Upper lobe of left lung (tissue), 6 donors: Measurements from ENCODE around the gene AGAP1. TPM values are rescaled to one million over a fixed set of nuclear protein-coding genes. Genes with fewer than 3 reads are reported as not detected.

Source experiments
- ATAC-seq, 2 donors: fragments of 200-7000 bp; cut with Tn5 transposase; one replicate each; pipeline ENCODE4 v1.9.1; 2022; ENCODE audit warnings: mild to moderate bottlenecking in 2 of 2, moderate library complexity in 2 of 2; ENCODE audit not compliant: low FRiP score in 2 of 2
- DNase-seq, 2 donors: peaks; one replicate each; pipeline ENCODE4 v3.0.0-alpha.2; 2019 to 2020
- H3K27ac ChIP-seq, 4 donors: fragments of 200-600 bp; sonication (generic); one replicate each; pipeline ENCODE4 v1.5.1; 2016 to 2019
- H3K27me3 ChIP-seq, 4 donors: fragments of 200-600 bp; sonication (generic); one replicate each; pipeline ENCODE4 v1.5.1; 2017 to 2019
- H3K36me3 ChIP-seq, 4 donors: fragments of 200-600 bp; sonication (generic); one replicate each; pipeline ENCODE4 v1.5.1; 2016 to 2019
- H3K4me1 ChIP-seq, 4 donors: fragments of 200-600 bp; sonication (generic); one replicate each; pipeline ENCODE4 v1.5.1; 2018 to 2019
- H3K4me3 ChIP-seq, 4 donors: fragments of 200-600 bp; sonication (generic); one replicate each; pipeline ENCODE4 v1.5.1; 2017 to 2019; ENCODE audit warnings: mild to moderate bottlenecking in 2 of 4, moderate library complexity in 1 of 4
- H3K9me3 ChIP-seq, 4 donors: fragments of 200-600 bp; sonication (generic); one replicate each; pipeline ENCODE4 v1.5.1; 2018 to 2019
- CTCF ChIP-seq, 6 experiments: fragments of 450-650 bp in 4 of 6; fragments of 200-600 bp in 2 of 6; sonication (generic) in 2 of 6; IDR thresholded peaks; one replicate each; pipeline ENCODE4 v1.5.1; 2016 to 2019; ENCODE audit warnings: antibody characterized with exemption in 6 of 6
- EP300 ChIP-seq, 4 donors: sonication (generic); formaldehyde crosslinking; IDR thresholded peaks; one replicate each; pipeline ENCODE4 v1.5.1; 2017; ENCODE audit warnings: antibody characterized with exemption in 4 of 4, control low read depth in 2 of 4
- POLR2A ChIP-seq, 4 donors: fragments of 450-650 bp; IDR thresholded peaks; one replicate each; pipeline ENCODE4 v1.5.1; 2016 to 2017; ENCODE audit warnings: antibody characterized with exemption in 4 of 4, mild to moderate bottlenecking in 2 of 4
- POLR2AphosphoS5 ChIP-seq, 2 donors: sonication (generic); formaldehyde crosslinking; IDR thresholded peaks; one replicate each; pipeline ENCODE4 v1.5.1; 2017; ENCODE audit warnings: antibody characterized with exemption in 2 of 2
- WGBS, 2 donors: methylation state at CpG; one replicate each; pipeline ENCODE4 v1.1.5; 2017 to 2018; 5-methylcytosine and 5-hydroxymethylcytosine counted together
- total RNA-seq, 6 donors: library from RNA; depleted of rRNA in 4 of 6; stranded (reverse); fragments of >200 nt in 4 of 6; gene quantifications; one replicate each; pipeline versions ENCODE4 v1.1.0 to v1.2.1, GENCODE V29; 2016 to 2021
- donor health status: DM: no; HTN: no; CAD: no; lungs with moderate emphysema.
- donor health status: DM: no; HTN: yes; CAD: no; lungs with severe emphysema.

Gene AGAP1
- total RNA-seq, 6 donors from 2014 or later, result 25.5 to 45.1 (median 30.7) TPM

GRCh38 chr2:235605312-235606003 lies 111.6 kb downstream of the AGAP1 start:
- Histone ChIP-seq H3K36me3 (no peaks in the 10 kb centered on the region), H3K27me3 (no peaks in the 10 kb centered on the region), H3K27ac (no peak overlapping the region), H3K9me3 (no peaks in the 10 kb centered on the region), H3K4me3 (no peak overlapping the region), H3K4me1 (peaks cover 0 to 19% (median 9%) of the 10 kb centered on the region in 4 donors)
- peak in 1 of 2 donors; percentile 41 for DNase-seq
- TF ChIP-seq POLR2A (IDR thresholded peaks at IDR 0.05) (no peak), EP300 (IDR thresholded peaks at IDR 0.05) (no peak), POLR2AphosphoS5 (IDR thresholded peaks at IDR 0.05) (no peak), CTCF (IDR thresholded peaks at IDR 0.05) (no peak)
- WGBS, 2 donors, result 55 to 59% methylated on average over 22 of the region's 22 CpGs
- peak; percentile 69 to 92 for ATAC-seq

- TF ChIP-seq CTCF (IDR thresholded peaks at IDR 0.05) (no peak), POLR2AphosphoS5 (IDR thresholded peaks at IDR 0.05) (no peak), POLR2A (IDR thresholded peaks at IDR 0.05) (no peak), EP300 (IDR thresholded peaks at IDR 0.05) (no peak)
- Histone ChIP-seq H3K4me1 (peaks cover 0 to 19% (median 9%) of the 10 kb centered on the region in 4 donors), H3K27me3 (no peaks in the 10 kb centered on the region), H3K27ac (no peak overlapping the region), H3K9me3 (no peaks in the 10 kb centered on the region), H3K4me3 (no peak overlapping the region), H3K36me3 (no peaks in the 10 kb centered on the region)
- 78 to 81% methylated on average over 10 of the region's 10 CpGs for WGBS, 2 donors
- ATAC-seq, result no peak
- DNase-seq, result no peak
Observed at GRCh38 chr2:235606004-235606715, 112.3 kb downstream of the AGAP1 start.

GRCh38 chr2:235607546-235608199 lies 113.8 kb downstream of the AGAP1 start:
- ATAC-seq (peak in 1 of 2 donors; percentile 72), DNase-seq (peak in 1 of 2 donors; percentile 62)
- 83 to 87% methylated on average over 18 of the region's 18 CpGs for WGBS, 2 donors

GRCh38 chr2:235608200-235608887 lies 114.5 kb downstream of the AGAP1 start:
- ATAC-seq, result peak in 1 of 2 donors; percentile 58
- Histone ChIP-seq H3K27me3 (no peaks in the 10 kb centered on the region), H3K9me3 (no peaks in the 10 kb centered on the region), H3K4me3 (no peak overlapping the region), H3K4me1 (peaks cover 0 to 19% (median 9%) of the 10 kb centered on the region in 4 donors), H3K36me3 (no peaks in the 10 kb centered on the region), H3K27ac (no peak overlapping the region)
- TF ChIP-seq POLR2AphosphoS5 (IDR thresholded peaks at IDR 0.05) (no peak), CTCF (IDR thresholded peaks at IDR 0.05) (no peak), POLR2A (IDR thresholded peaks at IDR 0.05) (no peak), EP300 (IDR thresholded peaks at IDR 0.05) (no peak)
- 81 to 85% methylated on average over 8 to 14 of the region's 14 CpGs for WGBS, 2 donors
- no peak for DNase-seq

More at GRCh38 chr2:235607546-235608199, 113.8 kb downstream of the AGAP1 start:
- TF ChIP-seq CTCF (IDR thresholded peaks at IDR 0.05), result no peak
- TF ChIP-seq EP300 (IDR thresholded peaks at IDR 0.05), result no peak
- no peak for TF ChIP-seq POLR2AphosphoS5 (IDR thresholded peaks at IDR 0.05)
- TF ChIP-seq POLR2A (IDR thresholded peaks at IDR 0.05), result no peak
- H3K4me1 ChIP-seq, result peaks cover 0 to 19% (median 9%) of the 10 kb centered on the region in 4 donors
- H3K27me3 ChIP-seq, result no peaks in the 10 kb centered on the region
- H3K27ac ChIP-seq, result no peak overlapping the region
- no peaks in the 10 kb centered on the region for H3K9me3 ChIP-seq
- H3K4me3 ChIP-seq, result no peak overlapping the region
- H3K36me3 ChIP-seq, result no peaks in the 10 kb centered on the region
